Mononuclear cell (primary cell): ENCODE results near the gene USP10. TPM values are rescaled to one million over a fixed set of nuclear protein-coding genes. Genes with fewer than 3 reads are reported as not detected.

ENCODE experiments used
- H3K27me3 ChIP-seq: 2 replicates; pipeline ENCODE4 v1.6.0; 2011; ENCODE audit warnings: low read length, control low read depth; ENCODE audit not compliant: insufficient read depth
- H3K4me1 ChIP-seq: 2 replicates; pipeline ENCODE4 v1.5.1; 2011; ENCODE audit warnings: mild to moderate bottlenecking, low read length, control low read depth; ENCODE audit not compliant: insufficient read depth
- H3K4me3 ChIP-seq: 2 replicates; pipeline ENCODE4 v1.5.1; 2011; ENCODE audit warnings: mild to moderate bottlenecking, low read length, moderate library complexity
- H3K9me3 ChIP-seq: 2 replicates; pipeline ENCODE4 v1.5.1; 2011; ENCODE audit warnings: low read depth, mild to moderate bottlenecking, control low read depth, low read length
- total RNA-seq: library from RNA; depleted of rRNA; stranded (reverse); fragments of >200 nt; gene quantifications from one replicate; pipeline ENCODE4 v1.2.3, GENCODE V29; 2012

USP10 gene, protein sequence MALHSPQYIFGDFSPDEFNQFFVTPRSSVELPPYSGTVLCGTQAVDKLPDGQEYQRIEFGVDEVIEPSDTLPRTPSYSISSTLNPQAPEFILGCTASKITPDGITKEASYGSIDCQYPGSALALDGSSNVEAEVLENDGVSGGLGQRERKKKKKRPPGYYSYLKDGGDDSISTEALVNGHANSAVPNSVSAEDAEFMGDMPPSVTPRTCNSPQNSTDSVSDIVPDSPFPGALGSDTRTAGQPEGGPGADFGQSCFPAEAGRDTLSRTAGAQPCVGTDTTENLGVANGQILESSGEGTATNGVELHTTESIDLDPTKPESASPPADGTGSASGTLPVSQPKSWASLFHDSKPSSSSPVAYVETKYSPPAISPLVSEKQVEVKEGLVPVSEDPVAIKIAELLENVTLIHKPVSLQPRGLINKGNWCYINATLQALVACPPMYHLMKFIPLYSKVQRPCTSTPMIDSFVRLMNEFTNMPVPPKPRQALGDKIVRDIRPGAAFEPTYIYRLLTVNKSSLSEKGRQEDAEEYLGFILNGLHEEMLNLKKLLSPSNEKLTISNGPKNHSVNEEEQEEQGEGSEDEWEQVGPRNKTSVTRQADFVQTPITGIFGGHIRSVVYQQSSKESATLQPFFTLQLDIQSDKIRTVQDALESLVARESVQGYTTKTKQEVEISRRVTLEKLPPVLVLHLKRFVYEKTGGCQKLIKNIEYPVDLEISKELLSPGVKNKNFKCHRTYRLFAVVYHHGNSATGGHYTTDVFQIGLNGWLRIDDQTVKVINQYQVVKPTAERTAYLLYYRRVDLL
- 141 TPM for total RNA-seq

DNA sequence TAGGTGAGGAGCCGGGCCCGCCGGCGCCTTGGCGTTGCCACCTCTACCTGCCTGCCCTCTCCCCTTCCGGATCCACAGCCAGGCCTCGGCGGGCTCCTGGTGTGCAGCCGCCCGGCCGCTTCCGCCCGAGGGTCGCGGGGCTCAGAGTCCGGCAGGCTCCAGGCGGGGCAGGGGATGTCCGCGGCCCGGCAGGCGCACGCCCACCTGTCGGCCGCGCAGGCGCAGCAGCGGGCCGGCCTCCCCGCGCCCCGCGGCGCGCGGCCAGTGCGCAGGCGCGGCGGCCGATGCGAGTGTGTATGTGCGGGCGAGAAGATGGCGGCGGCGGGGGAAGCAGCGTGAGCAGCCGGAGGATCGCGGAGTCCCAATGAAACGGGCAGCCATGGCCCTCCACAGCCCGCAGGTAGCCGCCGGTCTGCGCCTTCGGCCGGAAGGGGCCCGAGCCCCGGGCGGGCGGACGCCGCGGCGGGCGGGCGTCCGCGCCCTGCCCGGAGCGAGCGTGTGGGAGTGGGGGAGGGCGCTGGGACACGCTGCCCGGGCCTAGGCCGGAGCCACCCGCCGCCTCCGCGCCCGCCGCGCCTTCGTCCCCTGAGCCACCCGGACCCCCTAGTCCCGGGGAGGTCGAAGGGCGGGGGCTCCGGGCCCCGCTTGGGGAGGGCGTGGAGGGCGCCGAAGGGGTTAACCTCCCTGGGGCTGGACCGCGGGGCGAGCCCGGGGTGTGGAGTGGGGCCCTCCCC is at the start of gene USP10:
TSS of gene USP10 (plus strand) at position 289 of the 734 bp plus-strand sequence. CDS start at position 380, 91 bp downstream.
- Histone ChIP-seq H3K4me3 (peak within 1 kb of the TSS; percentile 92), H3K4me1 (peaks cover 10% of the 10 kb centered on the region), H3K27me3 (no peaks in the 10 kb centered on the region), H3K9me3 (no peaks in the 10 kb centered on the region)

- Histone ChIP-seq H3K9me3 (no peaks in the 10 kb centered on the region), H3K4me1 (peaks cover 34% of the 10 kb centered on the region), H3K27me3 (no peaks in the 10 kb centered on the region), H3K4me3 (no peak overlapping the region)
These were observed 49.5 kb upstream of the USP10 start for GRCh38 chr16:84650062-84650991.

DNA sequence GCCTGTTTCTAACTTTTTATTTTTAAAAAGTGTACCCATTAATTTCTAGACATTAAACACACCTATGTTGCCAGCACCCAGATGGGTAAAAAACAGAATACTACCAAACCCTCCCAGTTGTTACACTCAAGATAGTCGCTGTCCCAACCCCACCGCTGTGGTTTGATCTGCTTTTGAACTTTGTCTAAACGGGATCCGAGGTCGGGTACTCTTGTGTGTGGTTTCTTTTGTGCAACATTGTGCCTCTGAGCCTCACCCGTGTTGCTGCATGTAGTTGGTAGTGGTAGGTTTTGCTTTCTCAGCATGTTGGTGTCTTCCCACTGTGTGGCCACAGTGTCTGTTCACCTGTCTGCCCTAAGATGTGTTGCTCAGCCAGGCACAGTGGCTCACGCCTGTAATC is 47.2 kb upstream of the USP10 start:
- Histone ChIP-seq H3K27me3 (no peaks in the 10 kb centered on the region), H3K4me1 (peaks cover 48% of the 10 kb centered on the region), H3K9me3 (no peaks in the 10 kb centered on the region), H3K4me3 (no peak overlapping the region)

DNA sequence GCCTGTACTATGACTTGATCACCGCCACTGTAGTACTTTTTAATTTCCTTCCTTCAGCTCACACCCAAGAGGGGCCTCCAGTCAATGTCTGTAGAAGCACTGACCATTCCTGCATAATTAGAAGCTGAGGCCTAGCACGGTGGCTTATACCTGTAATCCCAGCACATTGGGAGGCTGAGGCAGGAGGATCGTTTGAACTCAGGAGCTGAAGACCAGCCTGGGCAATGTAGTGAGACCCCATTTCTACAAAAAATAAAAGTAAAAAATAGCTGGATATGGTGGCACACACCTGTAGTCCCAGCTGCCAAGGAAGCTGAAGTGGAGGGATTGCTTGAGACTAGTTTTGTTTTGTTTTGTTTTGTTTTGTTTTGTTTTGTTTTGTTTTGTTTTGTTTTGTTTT is 45.6 kb upstream of the USP10 start:
- Histone ChIP-seq H3K4me3 (no peak overlapping the region), H3K9me3 (no peaks in the 10 kb centered on the region), H3K4me1 (peaks cover 38% of the 10 kb centered on the region), H3K27me3 (no peaks in the 10 kb centered on the region)

DNA sequence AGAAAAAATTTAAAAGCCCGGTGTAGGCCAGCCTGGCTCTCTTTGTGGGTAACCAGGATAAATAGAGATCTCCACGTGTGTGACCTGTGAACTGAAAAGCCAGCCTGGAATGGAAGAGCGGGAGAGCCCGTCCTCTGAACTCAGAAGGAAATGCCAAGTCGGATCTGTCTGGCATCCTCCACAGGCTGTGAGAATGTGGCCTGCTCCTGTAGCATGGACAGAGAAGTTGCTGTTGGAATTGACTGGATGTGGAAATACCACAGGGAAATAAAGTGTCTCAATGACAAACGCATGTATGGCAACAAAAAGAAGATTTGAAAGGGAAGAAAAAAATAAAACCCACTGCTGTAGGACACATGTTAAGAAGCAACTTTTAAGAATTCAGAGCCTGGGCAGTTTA is 44.8 kb upstream of the USP10 start:
- no peaks in the 10 kb centered on the region for H3K9me3 ChIP-seq
- H3K4me3 ChIP-seq, result no peak overlapping the region
- peaks cover 32% of the 10 kb centered on the region for H3K4me1 ChIP-seq
- no peaks in the 10 kb centered on the region for H3K27me3 ChIP-seq

GRCh38 chr16:84656649-84657048 is 43.2 kb upstream of the USP10 start:
- H3K4me1 ChIP-seq, result peaks cover 30% of the 10 kb centered on the region

GRCh38 chr16:84657229-84657837 is 42.5 kb upstream of the USP10 start:
- Histone ChIP-seq H3K4me1 (peaks cover 23% of the 10 kb centered on the region), H3K27me3 (no peaks in the 10 kb centered on the region), H3K9me3 (no peaks in the 10 kb centered on the region), H3K4me3 (no peak overlapping the region)

More at GRCh38 chr16:84656649-84657048, 43.2 kb upstream of the USP10 start:
- no peaks in the 10 kb centered on the region for H3K9me3 ChIP-seq
- H3K4me3 ChIP-seq, result no peak overlapping the region
- H3K27me3 ChIP-seq, result no peaks in the 10 kb centered on the region

DNA sequence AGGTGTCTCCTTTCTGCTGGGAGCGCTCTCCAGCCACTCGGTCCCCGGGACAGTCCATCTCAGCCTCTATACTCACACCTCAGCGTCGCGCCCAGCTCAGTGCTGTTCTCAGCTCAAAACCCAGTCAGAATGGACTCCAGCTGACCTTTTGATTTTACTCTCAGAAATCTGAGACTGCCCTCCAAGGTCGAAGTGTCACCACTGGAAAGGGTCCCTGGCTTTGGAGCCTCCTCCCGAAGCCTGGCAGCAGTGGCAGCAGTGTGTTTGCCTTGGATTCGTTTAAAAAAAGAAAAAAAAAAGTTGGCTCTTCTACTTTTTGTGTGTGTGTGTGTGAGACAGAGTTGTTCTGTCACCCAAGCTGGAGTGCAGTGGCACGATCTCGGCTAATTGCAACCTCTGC is 41.1 kb upstream of the USP10 start:
- Histone ChIP-seq H3K4me1 (peaks cover 21% of the 10 kb centered on the region), H3K9me3 (no peaks in the 10 kb centered on the region), H3K27me3 (no peaks in the 10 kb centered on the region), H3K4me3 (no peak overlapping the region)

- H3K9me3 ChIP-seq, result no peaks in the 10 kb centered on the region
- no peak overlapping the region for H3K4me3 ChIP-seq
- peaks cover 21% of the 10 kb centered on the region for H3K4me1 ChIP-seq
- H3K27me3 ChIP-seq, result no peaks in the 10 kb centered on the region
These were observed 40.0 kb upstream of the USP10 start for GRCh38 chr16:84659656-84660300.

- Histone ChIP-seq H3K9me3 (no peaks in the 10 kb centered on the region), H3K4me3 (no peak overlapping the region), H3K27me3 (no peaks in the 10 kb centered on the region), H3K4me1 (peaks cover 15% of the 10 kb centered on the region)
These were observed 38.8 kb upstream of the USP10 start for GRCh38 chr16:84660973-84661372.

DNA sequence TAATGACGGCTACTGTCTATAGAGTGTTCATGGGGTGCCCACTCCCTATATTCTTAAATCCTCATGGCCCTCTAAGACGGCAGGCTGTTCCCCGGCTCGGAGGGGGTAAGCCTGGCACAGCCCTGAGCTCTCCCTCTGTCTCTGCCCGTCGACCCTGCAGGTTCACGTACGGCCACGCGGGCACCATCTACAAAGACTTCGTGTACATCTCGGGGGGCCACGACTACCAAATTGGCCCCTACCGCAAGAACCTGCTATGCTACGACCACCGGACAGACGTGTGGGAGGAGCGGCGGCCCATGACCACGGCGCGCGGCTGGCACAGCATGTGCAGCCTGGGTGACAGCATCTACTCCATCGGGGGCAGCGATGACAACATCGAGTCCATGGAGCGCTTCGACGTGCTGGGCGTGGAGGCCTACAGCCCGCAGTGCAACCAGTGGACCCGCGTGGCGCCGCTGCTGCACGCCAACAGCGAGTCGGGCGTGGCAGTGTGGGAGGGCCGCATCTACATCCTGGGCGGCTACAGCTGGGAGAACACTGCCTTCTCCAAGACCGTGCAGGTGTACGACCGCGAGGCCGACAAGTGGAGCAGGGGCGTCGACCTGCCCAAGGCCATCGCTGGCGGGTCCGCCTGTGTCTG is 38.3 kb upstream of the USP10 start:
- Histone ChIP-seq H3K4me1 (peaks cover 9% of the 10 kb centered on the region), H3K4me3 (no peak overlapping the region), H3K27me3 (no peaks in the 10 kb centered on the region), H3K9me3 (no peaks in the 10 kb centered on the region)

GRCh38 chr16:84662471-84662870 is 37.3 kb upstream of the USP10 start:
- no peaks in the 10 kb centered on the region for H3K9me3 ChIP-seq
- H3K27me3 ChIP-seq, result no peaks in the 10 kb centered on the region
- H3K4me1 ChIP-seq, result peaks cover 4% of the 10 kb centered on the region
- no peak overlapping the region for H3K4me3 ChIP-seq

DNA sequence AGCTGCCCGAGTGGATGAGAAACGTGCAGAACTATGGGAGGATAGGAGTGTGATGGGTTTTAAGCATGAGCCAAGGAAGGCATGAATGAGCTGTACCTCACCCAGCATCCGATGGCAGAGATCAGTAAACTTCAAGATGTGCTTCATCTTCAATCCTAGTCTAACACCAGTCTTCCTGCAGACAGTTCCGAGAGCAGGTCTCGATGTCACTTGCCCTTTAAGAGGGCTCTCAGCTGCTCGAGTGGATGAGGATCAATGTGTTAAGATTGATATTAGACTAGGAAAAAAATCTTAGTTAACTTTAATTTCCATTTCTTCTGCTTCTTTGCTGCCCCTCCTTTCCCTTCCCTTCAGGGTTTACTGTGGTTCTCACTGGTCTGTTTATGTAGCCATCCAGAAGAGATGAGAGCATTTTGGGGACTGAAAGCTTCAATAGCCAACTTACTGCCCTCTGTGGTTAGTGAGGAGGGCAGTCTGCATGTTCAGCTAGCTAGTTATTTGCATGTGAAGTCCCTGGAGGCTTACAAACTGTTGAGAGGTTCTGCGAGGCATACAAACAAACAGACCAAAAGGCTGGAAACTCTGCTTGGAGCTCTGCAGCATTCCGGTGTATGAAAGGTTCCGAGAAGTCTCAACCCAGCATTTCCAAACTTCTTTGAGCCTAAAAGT is 36.2 kb upstream of the USP10 start:
- H3K4me1 ChIP-seq, result peaks cover 4% of the 10 kb centered on the region
- H3K9me3 ChIP-seq, result no peaks in the 10 kb centered on the region
- no peak overlapping the region for H3K4me3 ChIP-seq
- H3K27me3 ChIP-seq, result no peaks in the 10 kb centered on the region
